ENCODE measurements around the gene TICAM1. TPM values are rescaled to one million over a fixed set of nuclear protein-coding genes. Genes with fewer than 3 reads are reported as not detected.
"Not testable (repeated sequence)": the region's sequence is repeated elsewhere in the genome, so short reads cannot be mapped to it uniquely, and the experiment has no call there.

The TICAM1 gene
- total RNA-seq, 1 donor from 2014 or later: 2.4 TPM

GRCh38 chr19:4832776-4833175, 1.3 kb upstream of the TICAM1 start:
- no peaks in the 10 kb centered on the region for H3K36me3 ChIP-seq (ENCODE audit: control insufficient read depth, insufficient read depth, low read length)
- no peak for TF ChIP-seq CTCF (IDR thresholded peaks at IDR 0.05; ENCODE audit: insufficient read depth, low read length, severe bottlenecking)
- no peak for FAIRE-seq
- no peak for DNase-seq (ENCODE audit: low read depth)
- H3K27me3 ChIP-seq (ENCODE audit: control insufficient read depth, insufficient read depth, low read length): no peaks in the 10 kb centered on the region
- H3K4me3 ChIP-seq (ENCODE audit: low read depth, low read length): no peak overlapping the region

- peak overlapping the region; percentile 96 for H3K4me3 ChIP-seq (ENCODE audit: low read depth, low read length)
- not testable (repeated sequence) for FAIRE-seq; DNase-seq (ENCODE audit: low read depth); H3K36me3 ChIP-seq (ENCODE audit: control insufficient read depth, insufficient read depth, low read length); H3K27me3 ChIP-seq (ENCODE audit: control insufficient read depth, insufficient read depth, low read length)
Observed at GRCh38 chr19:4831979-4832340, 448 bp upstream of the TICAM1 start.

GRCh38 chr19:4830768-4831265, 695 bp downstream of the TICAM1 start:
- TF ChIP-seq CTCF (IDR thresholded peaks at IDR 0.05; ENCODE audit: insufficient read depth, low read length, severe bottlenecking): no peak
- H3K36me3 ChIP-seq (ENCODE audit: control insufficient read depth, insufficient read depth, low read length): peaks cover 2% of the 10 kb centered on the region
- no peaks in the 10 kb centered on the region for H3K27me3 ChIP-seq (ENCODE audit: control insufficient read depth, insufficient read depth, low read length)
- peak overlapping the region; percentile 96 for H3K4me3 ChIP-seq (ENCODE audit: low read depth, low read length)
- FAIRE-seq (no peak), DNase-seq (ENCODE audit: low read depth) (no peak)

- FAIRE-seq: no peak
- Histone ChIP-seq H3K27me3 (ENCODE audit: control insufficient read depth, insufficient read depth, low read length) (no peaks in the 10 kb centered on the region), H3K4me3 (ENCODE audit: low read depth, low read length) (peak overlapping the region; percentile 96), H3K36me3 (ENCODE audit: control insufficient read depth, insufficient read depth, low read length) (peaks cover 2% of the 10 kb centered on the region)
- TF ChIP-seq CTCF (IDR thresholded peaks at IDR 0.05; ENCODE audit: insufficient read depth, low read length, severe bottlenecking): no peak
- DNase-seq (ENCODE audit: low read depth): no peak
Observed at GRCh38 chr19:4830332-4830731, 1.2 kb downstream of the TICAM1 start.

- TF ChIP-seq CTCF (IDR thresholded peaks at IDR 0.05; ENCODE audit: insufficient read depth, low read length, severe bottlenecking): peak; percentile 9
- DNase-seq (ENCODE audit: low read depth): no peak
- no peaks in the 10 kb centered on the region for H3K27me3 ChIP-seq (ENCODE audit: control insufficient read depth, insufficient read depth, low read length)
- H3K4me3 ChIP-seq (ENCODE audit: low read depth, low read length): no peak overlapping the region
- peaks cover 2% of the 10 kb centered on the region for H3K36me3 ChIP-seq (ENCODE audit: control insufficient read depth, insufficient read depth, low read length)
- no peak for FAIRE-seq
Observed at GRCh38 chr19:4829001-4829712, 2.4 kb downstream of the TICAM1 start.

- Histone ChIP-seq H3K27me3 (ENCODE audit: control insufficient read depth, insufficient read depth, low read length) (no peaks in the 10 kb centered on the region), H3K4me3 (ENCODE audit: low read depth, low read length) (no peak overlapping the region), H3K36me3 (ENCODE audit: control insufficient read depth, insufficient read depth, low read length) (peaks cover 6% of the 10 kb centered on the region)
- TF ChIP-seq CTCF (IDR thresholded peaks at IDR 0.05; ENCODE audit: insufficient read depth, low read length, severe bottlenecking): no peak
- DNase-seq (ENCODE audit: low read depth) (no peak), FAIRE-seq (no peak)
Observed at GRCh38 chr19:4823577-4823976, 7.9 kb downstream of the TICAM1 start.

- peaks cover 13% of the 10 kb centered on the region for H3K36me3 ChIP-seq (ENCODE audit: control insufficient read depth, insufficient read depth, low read length)
- FAIRE-seq; H3K4me3 ChIP-seq (ENCODE audit: low read depth, low read length); DNase-seq (ENCODE audit: low read depth); H3K27me3 ChIP-seq (ENCODE audit: control insufficient read depth, insufficient read depth, low read length): not testable (repeated sequence)
Observed at GRCh38 chr19:4822354-4822753, 9.2 kb downstream of the TICAM1 start.

Data from bronchial epithelial cell (primary cell).